ENCODE measurements around the gene TTC7B. TPM values are rescaled to one million over a fixed set of nuclear protein-coding genes. Genes with fewer than 3 reads are reported as not detected.
A peak's percentile ranks its signal among the peaks of the same experiment; 100 is the strongest.

TTC7B gene
- total and polyA plus RNA-seq, 2 of the 13 experiments (the other 11 are each of a cell fraction or from before 2014, with no cell fraction given) = 1.3 to 3.2 TPM

DNA sequence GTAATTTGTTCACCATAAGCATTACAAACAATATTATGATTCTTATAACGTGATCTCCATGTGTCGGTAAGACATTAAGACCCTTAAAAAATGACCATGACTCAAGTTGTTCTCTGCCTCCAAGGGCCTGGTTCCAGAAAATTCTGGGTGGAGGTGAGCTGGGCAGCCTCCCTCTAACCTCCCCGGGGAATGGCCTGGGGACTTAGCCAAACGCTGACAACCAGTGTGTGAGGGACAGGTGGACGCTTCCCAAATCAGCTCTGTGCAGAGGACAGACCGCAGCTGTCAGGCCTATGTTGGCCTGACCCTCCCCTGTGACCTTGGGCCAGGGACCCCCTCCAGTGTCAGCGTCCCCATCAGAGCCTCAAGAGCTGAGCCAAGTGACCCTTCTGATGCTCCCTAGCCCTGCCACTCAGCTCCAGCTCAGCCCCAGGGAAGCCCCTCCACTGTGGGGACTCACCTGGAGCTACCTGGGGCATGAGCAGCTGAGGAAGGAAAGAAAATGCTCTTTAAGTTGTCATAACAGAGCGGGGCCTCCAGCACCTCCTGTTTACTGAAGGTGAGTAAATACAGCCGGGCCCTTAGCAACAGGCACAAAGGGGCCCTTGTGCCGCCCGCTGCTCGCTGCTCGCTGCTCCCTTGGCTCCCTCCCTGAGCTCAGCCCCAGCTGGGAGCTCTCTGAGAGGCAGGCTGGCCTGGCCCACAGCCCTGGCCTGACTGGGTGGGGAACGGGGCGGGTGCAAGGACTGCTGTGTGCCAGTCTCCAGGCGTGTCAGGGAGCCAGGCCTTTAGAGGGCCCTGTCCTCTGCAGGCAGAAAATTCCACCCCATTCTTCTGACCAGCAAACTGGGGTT, 302.8 kb downstream of the TTC7B start (continued):
- TF ChIP-seq, protein P1, sequence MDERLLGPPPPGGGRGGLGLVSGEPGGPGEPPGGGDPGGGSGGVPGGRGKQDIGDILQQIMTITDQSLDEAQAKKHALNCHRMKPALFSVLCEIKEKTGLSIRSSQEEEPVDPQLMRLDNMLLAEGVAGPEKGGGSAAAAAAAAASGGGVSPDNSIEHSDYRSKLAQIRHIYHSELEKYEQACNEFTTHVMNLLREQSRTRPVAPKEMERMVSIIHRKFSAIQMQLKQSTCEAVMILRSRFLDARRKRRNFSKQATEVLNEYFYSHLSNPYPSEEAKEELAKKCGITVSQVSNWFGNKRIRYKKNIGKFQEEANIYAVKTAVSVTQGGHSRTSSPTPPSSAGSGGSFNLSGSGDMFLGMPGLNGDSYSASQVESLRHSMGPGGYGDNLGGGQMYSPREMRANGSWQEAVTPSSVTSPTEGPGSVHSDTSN (CRISPR knock-in tag; IDR thresholded peaks at IDR 0.05) = no peak
- TF ChIP-seq CBFB (CRISPR knock-in tag; IDR thresholded peaks at IDR 0.05) (no peak), MEIS1 (CRISPR knock-in tag; IDR thresholded peaks at IDR 0.05; ENCODE audit: borderline replicate concordance) (no peak), ZNF224 (CRISPR knock-in tag; IDR thresholded peaks at IDR 0.05) (no peak), ZNF556 (CRISPR knock-in tag; IDR thresholded peaks at IDR 0.05; ENCODE audit: borderline replicate concordance) (0 out of 2 replicates have a peak, but pooled peaks have one; percentile 52), ZNF207 (IDR thresholded peaks at IDR 0.05; ENCODE audit: borderline replicate concordance) (no peak), ZFP90 (CRISPR knock-in tag; IDR thresholded peaks at IDR 0.05; ENCODE audit: borderline replicate concordance) (no peak), ZKSCAN8 (CRISPR knock-in tag; IDR thresholded peaks at IDR 0.05; ENCODE audit: borderline replicate concordance) (no peak), MTF2 (CRISPR knock-in tag; IDR thresholded peaks at IDR 0.05; ENCODE audit: borderline replicate concordance) (no peak), ZNF276 (CRISPR knock-in tag; IDR thresholded peaks at IDR 0.05; ENCODE audit: low read depth) (no peak), FOSL1 (CRISPR knock-in tag; IDR thresholded peaks at IDR 0.05; ENCODE audit: borderline replicate concordance) (no peak; the same call in 1 of the 2 replicates), LCORL (IDR thresholded peaks at IDR 0.05) (no peak), LCORL (CRISPR knock-in tag; IDR thresholded peaks at IDR 0.05) (peak; percentile 74; the same call in 1 of the 2 replicates), KDM2A (CRISPR knock-in tag; IDR thresholded peaks at IDR 0.05; ENCODE audit: borderline replicate concordance, low read depth) (peak; percentile 67; the same call in 1 of the 2 replicates), BCLAF1 (IDR thresholded peaks at IDR 0.05) (no peak), ZSCAN29 (CRISPR knock-in tag; conservative IDR thresholded peaks at IDR 0.05) (no peak), HIVEP1 (CRISPR knock-in tag; IDR thresholded peaks at IDR 0.05) (0 out of 2 replicates have a peak, but pooled peaks have one; percentile 47), TBL1XR1 (IDR thresholded peaks at IDR 0.05; ENCODE audit: borderline replicate concordance, low read length, partially characterized antibody) (no peak), ZBTB21 (CRISPR knock-in tag; IDR thresholded peaks at IDR 0.05) (0 out of 2 replicates have a peak, but pooled peaks have one; percentile 9), SMARCE1 (IDR thresholded peaks at IDR 0.05; ENCODE audit: borderline replicate concordance) (no peak)
- TF ChIP-seq, protein P2, sequence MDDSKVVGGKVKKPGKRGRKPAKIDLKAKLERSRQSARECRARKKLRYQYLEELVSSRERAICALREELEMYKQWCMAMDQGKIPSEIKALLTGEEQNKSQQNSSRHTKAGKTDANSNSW (CRISPR knock-in tag; IDR thresholded peaks at IDR 0.05; ENCODE audit: borderline replicate concordance) = no peak
- TF ChIP-seq, protein P3, sequence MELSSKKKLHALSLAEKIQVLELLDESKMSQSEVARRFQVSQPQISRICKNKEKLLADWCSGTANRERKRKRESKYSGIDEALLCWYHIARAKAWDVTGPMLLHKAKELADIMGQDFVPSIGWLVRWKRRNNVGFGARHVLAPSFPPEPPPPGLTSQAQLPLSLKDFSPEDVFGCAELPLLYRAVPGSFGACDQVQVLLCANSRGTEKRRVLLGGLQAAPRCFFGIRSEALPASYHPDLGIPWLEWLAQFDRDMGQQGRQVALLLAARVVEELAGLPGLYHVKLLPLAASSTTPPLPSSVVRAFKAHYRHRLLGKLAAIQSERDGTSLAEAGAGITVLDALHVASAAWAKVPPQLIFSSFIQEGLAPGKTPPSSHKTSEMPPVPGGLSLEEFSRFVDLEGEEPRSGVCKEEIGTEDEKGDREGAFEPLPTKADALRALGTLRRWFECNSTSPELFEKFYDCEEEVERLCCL (CRISPR knock-in tag; IDR thresholded peaks at IDR 0.05; ENCODE audit: borderline replicate concordance) = no peak
